Liver (tissue), 3 donors: ENCODE data around the gene ANO10.

Source experiments
- FOXA1 ChIP-seq: IDR thresholded peaks from 2 replicates; pipeline ENCODE4 v1.6.1; 2016; ENCODE audit warnings: antibody characterized with exemption
- RAD21 ChIP-seq, 2 donors: IDR thresholded peaks; 2 replicates each; pipeline ENCODE4 v1.6.1; 2016; ENCODE audit warnings: antibody characterized with exemption in 2 of 2, mild to moderate bottlenecking in 2 of 2
- REST ChIP-seq: IDR thresholded peaks from 2 replicates; pipeline ENCODE4 v1.6.1; 2016; ENCODE audit warnings: antibody characterized with exemption, mild to moderate bottlenecking
- RXRA ChIP-seq, 2 donors: IDR thresholded peaks; 2 replicates each; pipeline ENCODE4 v1.6.1; 2017 to 2018; ENCODE audit warnings: antibody characterized with exemption in 2 of 2, mild to moderate bottlenecking in 1 of 2
- TAF1 ChIP-seq: conservative IDR thresholded peaks from 2 replicates; pipeline ENCODE4 v1.6.1; 2016; ENCODE audit warnings: antibody characterized with exemption, mild to moderate bottlenecking
- YY1 ChIP-seq: IDR thresholded peaks from 2 replicates; pipeline ENCODE4 v1.6.1; 2016; ENCODE audit warnings: antibody characterized with exemption, mild to moderate bottlenecking
- TF ChIP-seq, protein P1 (sequence below): fragments of 150-350 bp; IDR thresholded peaks from 2 replicates; pipeline ENCODE4 v1.5.1; 2017; ENCODE audit warnings: improper control_type of control experiment, low read depth, low read length; ENCODE audit not compliant: missing input control
- TF ChIP-seq, protein P2 (sequence below): IDR thresholded peaks from 2 replicates; pipeline ENCODE4 v1.6.1; 2016; ENCODE audit warnings: antibody characterized with exemption
- donor health status: healthy.
- donor health status: healthy.

- TF ChIP-seq, protein P1, sequence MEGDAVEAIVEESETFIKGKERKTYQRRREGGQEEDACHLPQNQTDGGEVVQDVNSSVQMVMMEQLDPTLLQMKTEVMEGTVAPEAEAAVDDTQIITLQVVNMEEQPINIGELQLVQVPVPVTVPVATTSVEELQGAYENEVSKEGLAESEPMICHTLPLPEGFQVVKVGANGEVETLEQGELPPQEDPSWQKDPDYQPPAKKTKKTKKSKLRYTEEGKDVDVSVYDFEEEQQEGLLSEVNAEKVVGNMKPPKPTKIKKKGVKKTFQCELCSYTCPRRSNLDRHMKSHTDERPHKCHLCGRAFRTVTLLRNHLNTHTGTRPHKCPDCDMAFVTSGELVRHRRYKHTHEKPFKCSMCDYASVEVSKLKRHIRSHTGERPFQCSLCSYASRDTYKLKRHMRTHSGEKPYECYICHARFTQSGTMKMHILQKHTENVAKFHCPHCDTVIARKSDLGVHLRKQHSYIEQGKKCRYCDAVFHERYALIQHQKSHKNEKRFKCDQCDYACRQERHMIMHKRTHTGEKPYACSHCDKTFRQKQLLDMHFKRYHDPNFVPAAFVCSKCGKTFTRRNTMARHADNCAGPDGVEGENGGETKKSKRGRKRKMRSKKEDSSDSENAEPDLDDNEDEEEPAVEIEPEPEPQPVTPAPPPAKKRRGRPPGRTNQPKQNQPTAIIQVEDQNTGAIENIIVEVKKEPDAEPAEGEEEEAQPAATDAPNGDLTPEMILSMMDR: no peak
- TF ChIP-seq TAF1 (no peak), REST (no peak), RXRA (IDR thresholded peaks at IDR 0.05) (no peak), FOXA1 (no peak), YY1 (no peak), RAD21 (IDR thresholded peaks at IDR 0.05) (no peak)
- TF ChIP-seq, protein P2, sequence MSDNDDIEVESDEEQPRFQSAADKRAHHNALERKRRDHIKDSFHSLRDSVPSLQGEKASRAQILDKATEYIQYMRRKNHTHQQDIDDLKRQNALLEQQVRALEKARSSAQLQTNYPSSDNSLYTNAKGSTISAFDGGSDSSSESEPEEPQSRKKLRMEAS: no peak
Observed at GRCh38 chr3:43533009-43533408, 88.8 kb downstream of the ANO10 start.
